GM12801 (cell line): ENCODE measurements around the gene TRAPPC5.

Source experiments
- CTCF ChIP-seq: IDR thresholded peaks from one replicate; pipeline ENCODE4 v1.5.1; 2011; ENCODE audit warnings: control low read depth; ENCODE audit not compliant: insufficient read length; ENCODE audit errors: extremely low read depth

The TRAPPC5 gene

GRCh38 chr19:7643031-7643415, 37.6 kb upstream of the TRAPPC5 start:
- no peak for TF ChIP-seq CTCF

GRCh38 chr19:7644550-7644877, 36.1 kb upstream of the TRAPPC5 start:
- no peak for TF ChIP-seq CTCF

GRCh38 chr19:7645163-7645562, 35.5 kb upstream of the TRAPPC5 start:
- TF ChIP-seq CTCF: no peak

- TF ChIP-seq CTCF: no peak
These were observed 34.8 kb upstream of the TRAPPC5 start for GRCh38 chr19:7645656-7646425.

- no peak for TF ChIP-seq CTCF
These were observed 34.3 kb upstream of the TRAPPC5 start for GRCh38 chr19:7646426-7646700.

GRCh38 chr19:7647156-7647555, 33.5 kb upstream of the TRAPPC5 start:
- no peak for TF ChIP-seq CTCF

- no peak for TF ChIP-seq CTCF
These were observed 32.2 kb upstream of the TRAPPC5 start for GRCh38 chr19:7648265-7649014.
